DND-41 (cell line): ENCODE measurements around the gene ANKS1B.
"Not testable (repeated sequence)": the region's sequence is repeated elsewhere in the genome, so short reads cannot be mapped to it uniquely, and the experiment has no call there.

ENCODE experiments used
- ATAC-seq: fragments of 200-7000 bp; cut with Tn5 transposase; 3 replicates; pipeline ENCODE4 v1.9.1; 2021; ENCODE audit warnings: low read depth; ENCODE audit not compliant: insufficient read depth
- DNase-seq: peaks from one replicate; pipeline ENCODE4 v3.0.0-alpha.2; 2020
- H2AFZ ChIP-seq: 2 replicates; pipeline ENCODE4 v1.6.0; 2012; ENCODE audit warnings: low read depth, low read length
- H3K27ac ChIP-seq: 2 replicates; pipeline ENCODE4 v1.5.1; 2012; ENCODE audit warnings: low read length, inconsistent platforms
- H3K27me3 ChIP-seq: fragments of 200-600 bp; sonication (generic); 2 replicates; pipeline ENCODE4 v1.6.0; 2012; ENCODE audit warnings: low read length, mild to moderate bottlenecking, inconsistent platforms; ENCODE audit not compliant: insufficient read depth, poor library complexity
- H3K36me3 ChIP-seq: 2 replicates; pipeline ENCODE4 v1.5.1; 2012; ENCODE audit warnings: low read length, inconsistent platforms; ENCODE audit not compliant: insufficient read depth
- H3K4me1 ChIP-seq: 2 replicates; pipeline ENCODE4 v1.5.1; 2012; ENCODE audit warnings: mild to moderate bottlenecking, low read length; ENCODE audit not compliant: insufficient read depth
- H3K4me2 ChIP-seq: 2 replicates; pipeline ENCODE4 v1.6.0; 2012; ENCODE audit warnings: mild to moderate bottlenecking, moderate library complexity, low read length, inconsistent platforms; ENCODE audit not compliant: insufficient read depth
- H3K4me3 ChIP-seq, 2 experiments: fragments of 200-600 bp in 1 of 2; shearing (Covaris generic) in 1 of 2; 2 replicates each; pipeline ENCODE4 v1.5.1; 2012 to 2016; ENCODE audit warnings: inconsistent platforms in 2 of 2, low read length in 2 of 2, mild to moderate bottlenecking in 2 of 2, low read depth in 1 of 2, moderate library complexity in 1 of 2
- H3K79me2 ChIP-seq: 2 replicates; pipeline ENCODE4 v1.6.0; 2012; ENCODE audit warnings: low read length, inconsistent platforms; ENCODE audit not compliant: insufficient read depth
- H3K9ac ChIP-seq: 2 replicates; pipeline ENCODE4 v1.6.0; 2012; ENCODE audit warnings: low read depth, mild to moderate bottlenecking, inconsistent platforms, low read length, moderate library complexity
- H3K9me3 ChIP-seq: 2 replicates; pipeline ENCODE4 v1.5.1; 2012; ENCODE audit warnings: low read length, moderate library complexity, mild to moderate bottlenecking, inconsistent platforms; ENCODE audit not compliant: insufficient read depth, severe bottlenecking
- H4K20me1 ChIP-seq: 2 replicates; pipeline ENCODE4 v1.6.0; 2012; ENCODE audit warnings: low read length; ENCODE audit not compliant: insufficient read depth
- CTCF ChIP-seq: IDR thresholded peaks from 2 replicates; pipeline ENCODE4 v1.5.1; 2012; ENCODE audit warnings: borderline replicate concordance, low read length, moderate library complexity, mild to moderate bottlenecking; ENCODE audit not compliant: poor library complexity, severe bottlenecking; ENCODE audit errors: extremely low read depth
- EZH2 ChIP-seq: IDR thresholded peaks from 3 replicates; pipeline ENCODE4 v1.6.1; 2012; ENCODE audit warnings: borderline replicate concordance, low read depth, mild to moderate bottlenecking, moderate library complexity, low read length, inconsistent platforms; ENCODE audit not compliant: severe bottlenecking

Gene ANKS1B

GRCh38 chr12:98767248-98767647 lies 1217.5 kb downstream of the ANKS1B start:
- DNase-seq, result no peak
- H3K79me2 ChIP-seq, result no peaks in the 10 kb centered on the region
- H3K27me3 ChIP-seq, result peaks cover 10% of the 10 kb centered on the region
- no peak overlapping the region for H3K4me2 ChIP-seq
- H3K9ac ChIP-seq, result no peak overlapping the region
- H3K9me3 ChIP-seq, result no peaks in the 10 kb centered on the region
- H3K27ac ChIP-seq, result no peak overlapping the region
- no peaks in the 10 kb centered on the region for H3K36me3 ChIP-seq
- TF ChIP-seq EZH2 (no peak), CTCF (no peak)
- H2AFZ ChIP-seq, result no peak overlapping the region
- H3K4me1 ChIP-seq, result no peaks in the 10 kb centered on the region
- ATAC-seq, result no peak
- H3K4me3 ChIP-seq, result no peak overlapping the region
- H4K20me1 ChIP-seq, result no peaks in the 10 kb centered on the region; the same call in 1 of the 2 replicates

- Histone ChIP-seq H3K36me3 (no peaks in the 10 kb centered on the region), H4K20me1 (no peaks in the 10 kb centered on the region; the same call in 1 of the 2 replicates), H3K4me1 (no peaks in the 10 kb centered on the region), H3K9ac (no peak overlapping the region), H3K4me3 (no peak overlapping the region), H3K79me2 (no peaks in the 10 kb centered on the region), H3K27ac (no peak overlapping the region), H3K27me3 (peaks cover 25% of the 10 kb centered on the region), H3K4me2 (no peak overlapping the region), H2AFZ (no peak overlapping the region), H3K9me3 (no peaks in the 10 kb centered on the region)
- DNase-seq (no peak), ATAC-seq (no peak)
- TF ChIP-seq CTCF (no peak), EZH2 (no peak)
Observed at GRCh38 chr12:98763656-98764055, 1221.1 kb downstream of the ANKS1B start.

- no peaks in the 10 kb centered on the region; the same call in 1 of the 2 replicates for H4K20me1 ChIP-seq
- H3K4me1 ChIP-seq, result no peaks in the 10 kb centered on the region
- DNase-seq (no peak), ATAC-seq (no peak)
- no peak overlapping the region for H3K27ac ChIP-seq
- H3K9ac ChIP-seq, result no peak overlapping the region
- no peak overlapping the region for H3K4me3 ChIP-seq
- no peaks in the 10 kb centered on the region for H3K79me2 ChIP-seq
- no peaks in the 10 kb centered on the region for H3K9me3 ChIP-seq
- no peaks in the 10 kb centered on the region for H3K36me3 ChIP-seq
- peaks cover 25% of the 10 kb centered on the region for H3K27me3 ChIP-seq
- H3K4me2 ChIP-seq, result no peak overlapping the region
- H2AFZ ChIP-seq, result no peak overlapping the region
- TF ChIP-seq CTCF, result no peak
- no peak for TF ChIP-seq EZH2
Observed at GRCh38 chr12:98758331-98758730, 1226.4 kb downstream of the ANKS1B start.

- H3K4me2 ChIP-seq, result no peak overlapping the region
- no peak overlapping the region for H3K4me3 ChIP-seq
- no peak for TF ChIP-seq EZH2
- TF ChIP-seq CTCF, result no peak
- no peaks in the 10 kb centered on the region for H3K4me1 ChIP-seq
- H3K27ac ChIP-seq, result no peak overlapping the region
- H3K79me2 ChIP-seq, result no peaks in the 10 kb centered on the region
- DNase-seq, result no peak
- no peak overlapping the region for H3K9ac ChIP-seq
- ATAC-seq, result no peak
- H3K36me3 ChIP-seq, result no peaks in the 10 kb centered on the region
- no peak overlapping the region for H2AFZ ChIP-seq
- H3K9me3 ChIP-seq, result no peaks in the 10 kb centered on the region
- H4K20me1 ChIP-seq, result no peaks in the 10 kb centered on the region; the same call in 1 of the 2 replicates
- peaks cover 24% of the 10 kb centered on the region for H3K27me3 ChIP-seq
Observed at GRCh38 chr12:98757455-98757854, 1227.3 kb downstream of the ANKS1B start.

GRCh38 chr12:98755855-98756254 lies 1228.9 kb downstream of the ANKS1B start:
- not testable (repeated sequence) for DNase-seq

More at GRCh38 chr12:98755855-98756254, 1228.9 kb downstream of the ANKS1B start:
- not testable (repeated sequence) for H3K4me3 ChIP-seq, H3K4me1 ChIP-seq, H3K9ac ChIP-seq, H3K27me3 ChIP-seq, H3K27ac ChIP-seq, H3K79me2 ChIP-seq, H3K9me3 ChIP-seq, ATAC-seq, H3K4me2 ChIP-seq, H2AFZ ChIP-seq, H4K20me1 ChIP-seq, H3K36me3 ChIP-seq
